Left hindlimb (tissue), 1 donor: ENCODE measurements around the gene PAK5.

Experiments used
- DNase-seq: peaks from one replicate; pipeline ENCODE4 v3.0.0-alpha.2; 2018

Gene PAK5

GRCh38 chr20:9490631-9491030 lies 348.2 kb downstream of the PAK5 start:
- no peak for DNase-seq

GRCh38 chr20:9490161-9490560 lies 348.7 kb downstream of the PAK5 start:
- no peak for DNase-seq

GRCh38 chr20:9488063-9488462 lies 350.8 kb downstream of the PAK5 start:
- no peak for DNase-seq
